CD4-positive, alpha-beta T cell treated with Interleukin-15 for 1 hour (primary cell): ENCODE results near the gene ZNF488.

Experiments used
- DNase-seq: peaks from one replicate; pipeline ENCODE4 v3.0.0-alpha.2; 2020

Gene ZNF488

GRCh38 chr10:47326306-47326926, 57.7 kb downstream of the ZNF488 start:
- DNase-seq = no peak

- DNase-seq = no peak
Measured at GRCh38 chr10:47325303-47326291, 58.5 kb downstream of the ZNF488 start.

GRCh38 chr10:47323636-47324296, 60.3 kb downstream of the ZNF488 start:
- no peak for DNase-seq

- DNase-seq = no peak
Measured at GRCh38 chr10:47323087-47323486, 61.0 kb downstream of the ZNF488 start.

- no peak for DNase-seq
Measured at GRCh38 chr10:47322300-47323061, 61.6 kb downstream of the ZNF488 start, which contains the start of gene GDF2. Gene GDF2, plus strand, starts transcription at chr10:47322454. Its CDS starts 215 bp downstream, at chr10:47322669.

- no peak for DNase-seq
Measured at GRCh38 chr10:47321521-47322195, 62.4 kb downstream of the ZNF488 start.

- no peak for DNase-seq
Measured at GRCh38 chr10:47320812-47321211, 63.3 kb downstream of the ZNF488 start.

- DNase-seq = no peak
Measured at GRCh38 chr10:47319784-47320183, 64.3 kb downstream of the ZNF488 start.

- DNase-seq = no peak
Measured at GRCh38 chr10:47318706-47319105, 65.4 kb downstream of the ZNF488 start.

GRCh38 chr10:47317251-47317650, 66.8 kb downstream of the ZNF488 start:
- no peak for DNase-seq

GRCh38 chr10:47316131-47316530, 68.0 kb downstream of the ZNF488 start:
- DNase-seq = no peak
